Mucosa of rectum (tissue), 2 donors: ENCODE data around the gene XPO6.

Source experiments
- H3K27ac ChIP-seq, 2 donors: one replicate each; pipeline ENCODE4 v1.7.0; 2013; ENCODE audit warnings: inconsistent platforms in 2 of 2, low read depth in 2 of 2, low read length in 2 of 2
- H3K27me3 ChIP-seq, 2 donors: one replicate each; pipeline ENCODE4 v1.7.0; 2013; ENCODE audit warnings: low read length in 2 of 2; ENCODE audit not compliant: control insufficient read depth in 2 of 2, insufficient read depth in 2 of 2
- H3K36me3 ChIP-seq, 2 donors: one replicate each; pipeline ENCODE4 v1.7.0; 2013; ENCODE audit warnings: low read length in 2 of 2; ENCODE audit not compliant: control insufficient read depth in 2 of 2, insufficient read depth in 2 of 2
- H3K4me1 ChIP-seq, 2 donors: one replicate each; pipeline ENCODE4 v1.7.0; 2013; ENCODE audit warnings: low read length in 2 of 2, mild to moderate bottlenecking in 1 of 2; ENCODE audit not compliant: control insufficient read depth in 2 of 2, insufficient read depth in 2 of 2
- H3K4me3 ChIP-seq, 2 donors: one replicate each; pipeline ENCODE4 v1.7.0; 2013; ENCODE audit warnings: low read length in 2 of 2
- H3K9ac ChIP-seq, 2 donors: one replicate each; pipeline ENCODE4 v1.7.0; 2013; ENCODE audit warnings: low read length in 2 of 2, low read depth in 1 of 2, mild to moderate bottlenecking in 1 of 2
- H3K9me3 ChIP-seq, 2 donors: one replicate each; pipeline ENCODE4 v1.7.0; 2013; ENCODE audit warnings: low read length in 2 of 2; ENCODE audit not compliant: control insufficient read depth in 2 of 2
- donor health status: healthy.
- donor health status: Normal muscosa, but diverticular disease.

XPO6 gene

DNA sequence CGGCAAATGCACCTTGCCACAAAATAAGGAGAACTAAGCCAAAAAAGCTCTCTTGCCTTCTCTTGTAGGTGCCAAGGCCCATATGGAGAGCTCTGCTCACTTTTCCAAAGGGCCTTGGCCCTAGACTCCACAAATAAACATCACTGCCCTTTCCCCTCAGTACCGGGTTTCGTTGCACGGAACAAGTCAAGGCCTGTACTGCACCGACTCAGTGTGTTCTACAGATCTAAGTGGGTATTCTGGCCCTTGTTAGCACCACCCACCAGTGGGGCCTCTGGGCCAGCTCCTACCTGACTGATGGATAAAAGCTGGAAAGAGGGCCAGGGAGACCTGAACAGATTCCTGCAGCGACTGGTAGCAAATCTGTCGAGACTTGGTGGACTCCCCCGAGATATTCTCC is 104.5 kb downstream of the XPO6 start:
- peaks cover 81 to 87% of the 10 kb centered on the region in 2 donors for H3K36me3 ChIP-seq
- no peaks in the 10 kb centered on the region for H3K9me3 ChIP-seq
- no peak overlapping the region for H3K4me3 ChIP-seq
- no peaks in the 10 kb centered on the region for H3K4me1 ChIP-seq
- H3K27ac ChIP-seq, result no peak overlapping the region
- no peak overlapping the region for H3K9ac ChIP-seq
- H3K27me3 ChIP-seq, result no peaks in the 10 kb centered on the region

DNA sequence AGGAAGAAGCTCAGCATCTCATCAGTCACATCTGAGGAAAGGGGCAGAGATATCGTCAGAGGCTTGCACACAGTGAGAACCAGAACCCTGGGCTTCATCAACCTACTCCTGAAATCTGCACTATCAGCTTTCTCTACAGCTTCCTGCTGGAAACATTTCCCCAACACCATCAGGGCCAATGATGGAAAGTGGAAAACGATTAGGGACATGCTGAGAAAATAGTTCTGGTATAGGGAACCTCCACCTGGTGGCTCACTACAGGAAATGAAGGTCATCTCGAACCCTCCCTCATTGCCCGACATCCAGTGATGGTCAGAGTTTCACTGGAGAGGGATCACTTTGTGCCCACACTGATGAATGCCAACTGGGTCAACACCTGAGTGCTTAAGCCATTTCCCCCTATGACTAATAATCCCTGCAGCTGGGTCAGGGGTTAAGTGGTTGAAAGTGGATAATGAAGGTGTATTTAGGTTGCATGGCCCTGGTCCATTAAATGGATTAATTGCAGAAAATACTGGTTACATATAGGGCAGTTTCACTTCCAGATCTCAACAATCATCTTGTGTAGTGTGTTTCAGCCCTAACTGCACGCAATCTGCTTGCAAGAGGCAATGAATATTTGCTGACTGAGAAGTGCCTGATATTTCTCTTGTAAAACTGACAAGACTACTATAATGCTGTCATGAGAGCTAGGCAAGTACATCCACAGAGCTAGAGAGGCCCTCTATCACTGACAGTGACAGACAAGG is 105.1 kb downstream of the XPO6 start:
- peaks cover 78 to 86% of the 10 kb centered on the region in 2 donors for H3K36me3 ChIP-seq
- H3K9me3 ChIP-seq, result no peaks in the 10 kb centered on the region
- H3K9ac ChIP-seq, result no peak overlapping the region
- H3K27ac ChIP-seq, result no peak overlapping the region
- H3K4me3 ChIP-seq, result no peak overlapping the region
- no peaks in the 10 kb centered on the region for H3K4me1 ChIP-seq
- no peaks in the 10 kb centered on the region for H3K27me3 ChIP-seq

DNA sequence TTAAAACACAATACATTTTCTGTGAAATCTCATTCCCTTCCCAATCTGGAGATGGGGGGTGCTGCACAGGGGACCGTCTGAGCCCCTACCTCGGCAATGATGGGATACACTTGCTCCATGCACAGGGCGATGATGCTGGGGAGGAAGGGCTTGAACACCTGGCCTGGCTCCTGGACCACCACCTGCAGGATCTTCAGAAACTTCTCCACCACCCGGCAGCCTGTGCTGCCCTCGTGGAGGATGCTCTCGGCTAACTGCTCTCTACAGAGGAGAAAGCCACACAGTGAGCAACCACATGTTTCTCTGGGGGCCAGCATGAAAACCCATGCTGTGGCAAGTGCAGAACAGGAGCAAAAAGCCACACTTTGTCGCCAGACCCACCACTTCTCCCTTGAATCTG is 105.8 kb downstream of the XPO6 start:
- Histone ChIP-seq H3K4me3 (no peak overlapping the region), H3K9ac (no peak overlapping the region), H3K27me3 (no peaks in the 10 kb centered on the region), H3K27ac (no peak overlapping the region), H3K4me1 (no peaks in the 10 kb centered on the region), H3K36me3 (peaks cover 80 to 90% of the 10 kb centered on the region in 2 donors), H3K9me3 (no peaks in the 10 kb centered on the region)

DNA sequence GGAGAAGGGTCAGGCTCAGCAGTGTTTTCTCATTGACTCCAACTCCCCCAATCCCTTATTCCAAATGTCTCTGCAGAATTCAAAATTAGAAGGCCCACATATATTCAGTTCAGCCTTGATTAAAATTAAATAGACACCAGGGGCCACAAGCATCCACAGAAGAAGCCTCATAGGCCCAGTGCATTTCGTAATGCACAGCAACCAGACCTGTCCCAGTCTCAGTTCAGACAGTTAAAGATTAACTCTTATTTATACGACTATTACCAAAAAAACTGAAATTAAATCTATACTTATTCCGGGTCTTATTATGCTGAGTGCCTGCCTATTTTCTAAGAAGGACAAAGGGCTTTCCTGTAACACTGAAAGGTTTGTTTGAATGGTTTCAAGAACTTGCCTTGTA is 106.5 kb downstream of the XPO6 start:
- Histone ChIP-seq H3K36me3 (peaks cover 81 to 92% of the 10 kb centered on the region in 2 donors), H3K27ac (no peak overlapping the region), H3K4me3 (no peak overlapping the region), H3K9me3 (no peaks in the 10 kb centered on the region), H3K9ac (no peak overlapping the region), H3K27me3 (no peaks in the 10 kb centered on the region), H3K4me1 (no peaks in the 10 kb centered on the region)

DNA sequence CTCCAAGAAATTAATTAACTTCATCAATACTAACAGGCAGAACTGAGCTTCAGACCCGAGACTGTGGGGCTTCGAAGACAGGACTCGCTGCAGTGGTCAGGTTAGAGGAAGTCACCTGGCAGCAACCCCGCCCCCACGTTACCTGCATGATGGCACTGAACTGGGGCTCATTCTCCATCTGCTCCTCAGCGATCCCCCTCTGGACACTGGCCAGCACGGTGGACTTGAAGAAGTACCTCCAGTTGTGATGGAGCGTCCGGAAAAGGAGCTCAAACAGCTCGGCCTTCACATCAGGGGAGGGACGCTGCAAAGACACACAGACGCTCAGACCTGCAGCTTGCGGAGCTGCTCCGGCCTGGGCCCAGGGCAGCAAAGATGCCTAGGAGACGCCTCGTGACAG is 107.4 kb downstream of the XPO6 start:
- no peak overlapping the region for H3K4me3 ChIP-seq
- no peaks in the 10 kb centered on the region for H3K4me1 ChIP-seq
- H3K9ac ChIP-seq, result no peak overlapping the region
- H3K27ac ChIP-seq, result no peak overlapping the region
- H3K27me3 ChIP-seq, result no peaks in the 10 kb centered on the region
- peaks cover 78 to 92% of the 10 kb centered on the region in 2 donors for H3K36me3 ChIP-seq
- H3K9me3 ChIP-seq, result no peaks in the 10 kb centered on the region

DNA sequence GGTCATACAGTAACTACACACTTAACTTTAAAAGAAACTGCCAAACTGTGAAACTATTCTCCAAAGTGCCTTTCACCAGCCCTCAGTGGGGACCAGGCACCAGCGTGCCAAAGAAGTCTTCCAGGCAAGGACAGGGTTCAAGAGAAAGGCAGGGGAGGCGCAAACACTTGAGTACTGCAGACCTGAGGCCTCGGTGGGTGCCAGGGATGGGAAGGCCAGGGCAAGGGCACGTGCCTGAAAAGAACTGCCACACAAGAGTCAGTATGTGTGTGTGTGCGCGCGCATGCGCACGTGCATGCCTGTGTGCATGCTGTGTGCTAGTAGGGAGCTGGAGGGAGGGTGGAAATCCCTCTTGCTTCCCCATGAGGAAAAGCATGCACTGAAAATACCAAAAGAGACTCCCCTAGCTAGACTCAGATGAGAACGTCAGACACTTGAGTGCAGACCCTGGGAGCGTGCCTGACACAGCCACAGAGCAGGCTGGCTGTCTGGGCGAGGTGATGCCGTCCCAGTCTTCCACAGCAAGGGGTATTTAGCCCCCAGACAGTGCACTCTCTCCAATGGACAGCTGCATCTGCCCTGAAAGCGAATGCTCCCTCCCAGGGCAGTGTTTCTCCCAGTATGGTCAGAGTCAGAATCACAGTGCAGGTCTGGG is 108.1 kb downstream of the XPO6 start:
- no peaks in the 10 kb centered on the region for H3K27me3 ChIP-seq
- H3K27ac ChIP-seq, result no peak overlapping the region
- no peaks in the 10 kb centered on the region for H3K9me3 ChIP-seq
- H3K9ac ChIP-seq, result no peak overlapping the region
- H3K4me1 ChIP-seq, result no peaks in the 10 kb centered on the region
- peaks cover 79 to 93% of the 10 kb centered on the region in 2 donors for H3K36me3 ChIP-seq
- H3K4me3 ChIP-seq, result no peak overlapping the region

DNA sequence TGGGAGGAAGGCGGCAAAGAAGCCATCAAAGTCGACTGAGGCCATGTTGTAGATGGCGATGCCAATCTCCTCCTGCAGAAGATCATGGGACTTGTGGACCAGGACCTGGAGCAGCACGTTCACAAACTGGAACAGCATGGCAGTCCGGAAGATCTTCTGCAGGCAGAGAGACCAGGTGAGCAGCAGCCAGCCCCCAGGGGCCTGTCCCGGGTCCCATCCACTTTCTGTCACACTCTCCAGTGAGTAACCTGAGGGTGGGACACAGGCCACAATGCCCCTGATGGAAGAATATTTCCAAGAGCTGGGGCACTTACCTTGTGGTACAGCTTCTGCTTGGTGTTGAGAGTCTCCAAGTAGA is 110.3 kb downstream of the XPO6 start:
- Histone ChIP-seq H3K27me3 (no peaks in the 10 kb centered on the region), H3K36me3 (peaks cover 83 to 90% of the 10 kb centered on the region in 2 donors), H3K9ac (no peak overlapping the region), H3K27ac (no peak overlapping the region), H3K9me3 (no peaks in the 10 kb centered on the region), H3K4me3 (no peak overlapping the region), H3K4me1 (no peaks in the 10 kb centered on the region)

DNA sequence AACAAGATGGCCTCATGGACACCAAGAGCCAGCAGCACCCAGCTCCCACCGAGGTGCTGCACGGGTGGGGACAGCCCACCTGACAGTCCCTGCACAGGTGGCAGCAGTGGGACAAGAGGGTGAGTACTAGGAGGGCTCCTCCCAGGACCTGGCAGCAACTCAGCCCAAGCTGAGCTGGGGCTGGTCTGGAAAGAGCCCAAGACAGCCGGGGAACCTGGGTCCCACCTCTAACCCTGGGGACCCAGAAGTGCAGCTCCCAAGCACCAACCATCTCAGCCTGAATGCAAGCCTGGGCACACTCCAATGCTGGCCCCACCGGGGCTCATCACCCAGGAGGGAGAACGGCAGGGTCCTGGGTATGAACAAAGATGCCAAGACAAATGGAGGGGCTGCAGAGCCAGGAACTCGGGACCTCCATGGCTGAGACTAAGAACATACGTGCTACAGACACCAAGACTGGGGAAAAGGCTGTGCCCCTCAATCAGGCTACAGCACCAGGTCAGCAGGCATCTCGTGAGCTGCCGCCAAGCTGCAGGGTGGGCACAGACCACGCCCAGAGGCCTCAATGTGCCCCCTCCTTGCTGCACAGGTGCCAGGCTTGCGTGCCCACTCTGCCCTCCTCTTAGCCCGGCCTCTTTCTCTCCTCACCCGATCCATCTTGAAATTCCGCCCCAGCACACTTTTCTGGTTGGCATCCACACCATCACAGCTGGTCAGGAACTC is 110.8 kb downstream of the XPO6 start:
- H3K4me1 ChIP-seq, result no peaks in the 10 kb centered on the region
- H3K27me3 ChIP-seq, result no peaks in the 10 kb centered on the region
- H3K36me3 ChIP-seq, result peaks cover 78 to 85% of the 10 kb centered on the region in 2 donors
- no peak overlapping the region for H3K4me3 ChIP-seq
- no peaks in the 10 kb centered on the region for H3K9me3 ChIP-seq
- H3K27ac ChIP-seq, result no peak overlapping the region
- no peak overlapping the region for H3K9ac ChIP-seq

DNA sequence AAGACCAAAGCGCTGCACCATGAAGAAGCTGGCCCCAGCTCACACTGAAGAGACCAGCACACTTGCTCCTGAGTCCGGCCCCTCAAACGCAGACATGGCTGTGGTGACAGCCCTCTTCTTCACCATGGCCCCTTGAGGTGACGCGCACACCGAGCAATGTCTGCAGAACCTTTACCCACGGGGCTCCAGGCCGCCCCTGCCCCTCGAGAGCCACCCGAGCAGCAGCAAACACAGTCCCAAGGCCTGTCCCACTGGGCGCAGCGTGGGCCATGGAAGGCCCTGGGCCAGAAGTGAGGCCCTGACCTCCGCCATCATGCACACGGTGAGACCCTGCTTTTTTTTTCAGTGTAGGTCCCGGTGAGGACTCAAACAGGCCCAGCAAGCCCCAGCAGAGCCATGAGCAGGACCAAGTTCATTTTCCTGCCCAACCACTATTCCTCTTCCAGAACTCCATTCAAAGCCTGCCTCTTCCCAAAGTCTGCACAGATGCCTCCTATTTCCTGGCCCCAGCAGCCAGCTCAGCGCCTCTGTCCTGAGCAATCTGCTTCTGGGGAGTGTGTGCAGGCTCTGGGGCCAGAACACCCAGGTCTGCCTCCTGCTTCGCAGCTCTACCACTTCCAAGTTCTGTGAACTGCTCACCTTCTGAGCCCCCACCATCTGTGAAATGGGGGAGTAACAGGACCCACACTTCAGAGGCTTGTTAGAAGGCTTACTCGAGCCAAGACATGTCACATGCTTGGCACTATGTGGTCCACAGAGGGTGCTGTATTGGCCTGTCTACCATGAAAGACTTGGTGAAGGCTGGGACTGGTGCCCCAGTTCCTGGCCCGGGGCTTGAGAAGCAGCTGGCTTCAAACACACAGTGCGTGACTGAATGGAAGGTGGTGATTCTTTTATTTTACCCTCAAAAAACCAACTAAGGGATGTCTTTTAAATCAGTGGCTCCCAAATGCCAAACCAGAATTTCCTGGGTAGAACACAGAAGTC is 112.5 kb downstream of the XPO6 start:
- no peaks in the 10 kb centered on the region for H3K9me3 ChIP-seq
- no peak overlapping the region for H3K27ac ChIP-seq
- no peak overlapping the region for H3K4me3 ChIP-seq
- no peak overlapping the region for H3K9ac ChIP-seq
- H3K27me3 ChIP-seq, result no peaks in the 10 kb centered on the region
- H3K36me3 ChIP-seq, result peaks cover 65 to 68% of the 10 kb centered on the region in 2 donors
- H3K4me1 ChIP-seq, result no peaks in the 10 kb centered on the region
